ENCODE measurements around the gene NMNAT3. TPM values are rescaled to one million over a fixed set of nuclear protein-coding genes. Genes with fewer than 3 reads are reported as not detected.

NMNAT3 gene
- total RNA-seq, 1 donor = 1.8 TPM

DNA sequence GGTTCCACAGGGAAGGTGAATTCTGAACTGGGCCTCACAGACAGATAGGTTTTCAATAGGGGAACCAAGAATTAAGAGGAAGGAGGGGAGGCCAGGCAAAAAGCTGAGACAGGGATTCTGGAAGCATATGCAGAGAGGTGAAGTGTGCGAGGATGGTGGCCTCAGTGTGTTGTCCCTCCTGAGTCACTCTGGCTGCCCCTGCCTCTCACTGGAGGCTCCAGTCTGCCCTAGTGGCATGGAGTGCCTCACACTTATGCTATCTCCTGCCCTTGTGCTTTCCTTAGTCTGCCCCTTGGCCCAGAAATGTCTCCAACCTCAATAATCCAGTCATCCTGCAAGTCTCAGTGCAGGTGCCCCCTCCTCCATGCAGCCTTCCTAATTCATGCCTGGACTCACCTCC lies 106.1 kb downstream of the NMNAT3 start:
- no peak overlapping the region for H3K4me3 ChIP-seq (ENCODE audit: low read depth, low read length)
- TF ChIP-seq, protein P1, sequence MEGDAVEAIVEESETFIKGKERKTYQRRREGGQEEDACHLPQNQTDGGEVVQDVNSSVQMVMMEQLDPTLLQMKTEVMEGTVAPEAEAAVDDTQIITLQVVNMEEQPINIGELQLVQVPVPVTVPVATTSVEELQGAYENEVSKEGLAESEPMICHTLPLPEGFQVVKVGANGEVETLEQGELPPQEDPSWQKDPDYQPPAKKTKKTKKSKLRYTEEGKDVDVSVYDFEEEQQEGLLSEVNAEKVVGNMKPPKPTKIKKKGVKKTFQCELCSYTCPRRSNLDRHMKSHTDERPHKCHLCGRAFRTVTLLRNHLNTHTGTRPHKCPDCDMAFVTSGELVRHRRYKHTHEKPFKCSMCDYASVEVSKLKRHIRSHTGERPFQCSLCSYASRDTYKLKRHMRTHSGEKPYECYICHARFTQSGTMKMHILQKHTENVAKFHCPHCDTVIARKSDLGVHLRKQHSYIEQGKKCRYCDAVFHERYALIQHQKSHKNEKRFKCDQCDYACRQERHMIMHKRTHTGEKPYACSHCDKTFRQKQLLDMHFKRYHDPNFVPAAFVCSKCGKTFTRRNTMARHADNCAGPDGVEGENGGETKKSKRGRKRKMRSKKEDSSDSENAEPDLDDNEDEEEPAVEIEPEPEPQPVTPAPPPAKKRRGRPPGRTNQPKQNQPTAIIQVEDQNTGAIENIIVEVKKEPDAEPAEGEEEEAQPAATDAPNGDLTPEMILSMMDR (IDR thresholded peaks at IDR 0.05; ENCODE audit: insufficient read depth, low read length) = no peak
- DNase-seq (ENCODE audit: low read depth) = no peak

DNA sequence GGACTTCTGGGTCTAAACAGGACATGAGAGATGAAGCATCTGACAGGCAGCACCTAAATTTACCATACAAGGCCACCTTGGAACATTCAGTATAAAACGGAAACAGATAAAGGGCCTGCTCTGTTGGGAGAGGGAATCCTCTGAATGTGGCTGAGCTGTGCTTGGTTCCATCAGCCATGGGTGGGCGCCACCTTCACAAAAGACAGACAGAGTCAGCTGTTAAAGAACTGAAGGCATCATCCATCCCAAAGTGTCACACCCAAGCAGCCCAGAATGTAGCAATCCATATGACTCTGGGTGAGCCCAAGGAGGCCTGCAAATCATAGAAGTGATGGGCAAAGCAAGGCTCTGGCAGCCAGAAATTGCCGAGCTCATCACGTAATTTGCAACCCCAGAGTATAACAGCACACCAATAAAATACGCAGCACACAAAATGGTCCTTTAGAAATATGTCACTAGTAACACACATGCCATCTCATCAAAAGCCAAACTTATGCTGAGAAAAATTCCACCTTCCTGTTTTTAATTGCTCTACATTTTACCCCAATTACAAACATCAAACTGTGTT lies 113.4 kb downstream of the NMNAT3 start:
- H3K4me3 ChIP-seq (ENCODE audit: low read depth, low read length) = no peak overlapping the region
- TF ChIP-seq, protein P1 (IDR thresholded peaks at IDR 0.05; ENCODE audit: insufficient read depth, low read length) = peak; percentile 28
- no peak for DNase-seq (ENCODE audit: low read depth)

DNA sequence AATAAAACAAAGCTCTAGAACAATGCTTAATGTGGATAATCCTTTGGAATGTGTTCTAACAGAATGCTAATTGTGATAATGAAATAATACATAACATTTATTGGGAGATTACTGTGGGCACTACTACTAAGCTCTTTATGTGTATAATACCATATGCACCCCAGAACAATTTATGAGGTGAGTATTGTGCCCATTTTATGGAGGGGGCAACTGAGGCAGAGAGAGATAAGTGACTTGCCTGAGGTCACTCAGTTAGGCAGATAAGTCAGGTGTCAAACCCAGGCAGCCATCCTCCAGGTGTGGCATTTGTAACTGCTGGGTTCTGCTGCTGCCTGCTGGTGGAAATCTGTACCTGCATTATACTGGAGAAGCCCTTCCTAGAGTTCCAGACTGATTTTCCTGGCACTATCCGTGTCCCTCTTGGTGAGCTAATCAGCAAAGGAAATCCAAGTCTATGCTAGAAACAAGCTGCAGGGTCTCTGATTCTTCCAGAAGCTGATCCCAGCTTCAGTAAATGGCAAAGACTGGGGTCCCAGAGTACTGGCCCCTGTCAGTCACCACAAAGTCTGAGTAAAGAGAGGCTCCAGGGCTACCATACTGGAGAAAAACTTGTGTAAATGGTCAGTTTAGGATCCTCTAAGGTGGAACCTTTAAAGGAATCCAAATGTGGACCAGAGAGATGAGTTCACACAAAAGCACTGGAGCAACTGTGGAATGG lies 115.7 kb downstream of the NMNAT3 start:
- TF ChIP-seq, protein P1 (IDR thresholded peaks at IDR 0.05; ENCODE audit: insufficient read depth, low read length) = peak; percentile 89
- DNase-seq (ENCODE audit: low read depth) = peak; percentile 64
- no peak overlapping the region for H3K4me3 ChIP-seq (ENCODE audit: low read depth, low read length)

DNA sequence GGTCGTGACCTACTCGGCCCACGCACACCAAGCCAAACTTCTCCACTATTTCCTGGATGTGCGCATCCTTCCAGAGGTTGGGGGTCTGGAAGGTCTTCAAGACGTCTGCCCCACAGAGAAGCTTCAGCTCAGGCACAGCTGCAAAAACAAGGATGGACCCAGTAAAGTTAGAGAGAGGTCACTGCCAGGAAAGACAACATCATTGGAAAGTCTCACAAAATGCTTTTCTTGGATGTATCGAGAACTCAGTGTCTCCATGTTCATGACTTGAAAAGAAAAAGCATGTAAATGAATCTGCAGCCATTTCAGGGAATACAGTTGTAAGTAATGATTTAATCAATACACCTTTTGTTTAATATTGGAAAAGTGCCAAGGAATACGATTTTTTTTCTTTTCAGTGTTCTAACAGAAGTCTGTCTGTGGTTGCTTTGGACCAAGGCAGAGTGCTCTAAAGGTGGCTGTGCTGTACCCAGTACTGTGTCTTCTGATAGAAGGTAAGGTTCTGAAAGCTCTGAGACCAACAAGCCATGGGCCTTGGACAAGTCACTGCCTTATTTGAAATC lies 116.4 kb downstream of the NMNAT3 start:
- TF ChIP-seq, protein P1 (IDR thresholded peaks at IDR 0.05; ENCODE audit: insufficient read depth, low read length) = no peak
- H3K4me3 ChIP-seq (ENCODE audit: low read depth, low read length) = no peak overlapping the region
- no peak for DNase-seq (ENCODE audit: low read depth)

DNA sequence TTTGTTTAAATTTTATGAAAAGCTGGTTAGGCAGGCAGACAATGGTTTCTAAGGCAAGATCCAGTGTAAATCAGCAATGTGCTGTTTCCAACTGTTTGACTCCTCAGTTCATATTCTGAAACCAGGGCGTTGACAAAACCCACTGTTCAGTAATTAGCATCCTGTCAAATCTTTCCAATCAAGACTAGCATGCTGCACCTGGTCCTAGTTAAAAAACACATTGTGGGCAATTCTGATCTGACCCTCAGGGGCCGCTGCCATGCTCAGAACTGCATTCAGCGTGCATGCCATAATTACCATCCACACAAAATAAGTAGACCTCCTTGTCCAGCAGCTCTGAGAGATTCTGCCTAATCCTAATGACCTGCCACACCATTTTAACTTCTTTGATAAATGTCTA lies 117.4 kb downstream of the NMNAT3 start:
- no peak overlapping the region for H3K4me3 ChIP-seq (ENCODE audit: low read depth, low read length)
- DNase-seq (ENCODE audit: low read depth) = no peak
- TF ChIP-seq, protein P1 (IDR thresholded peaks at IDR 0.05; ENCODE audit: insufficient read depth, low read length) = no peak

DNA sequence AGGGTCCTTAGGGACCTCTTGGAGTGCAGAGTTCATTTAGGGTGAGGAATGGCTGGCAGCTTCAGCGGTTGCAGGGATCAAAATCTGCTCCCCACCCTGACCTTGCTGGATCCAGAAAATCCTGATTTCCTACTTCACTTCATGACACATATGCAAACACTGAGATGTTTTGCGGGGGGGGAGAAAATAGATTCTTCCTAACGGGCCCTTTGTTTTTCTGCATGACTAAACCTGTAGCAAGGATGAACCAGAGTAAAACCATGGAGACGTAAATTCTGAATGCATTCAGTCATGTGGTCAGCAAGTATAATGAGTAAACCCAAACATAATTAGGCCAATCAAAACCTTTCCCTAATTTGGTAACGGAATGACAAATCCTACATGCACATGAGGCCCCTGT lies 118.2 kb downstream of the NMNAT3 start:
- no peak for DNase-seq (ENCODE audit: low read depth)
- TF ChIP-seq, protein P1 (IDR thresholded peaks at IDR 0.05; ENCODE audit: insufficient read depth, low read length) = no peak

More for the DNA sequence above, 118.2 kb downstream of the NMNAT3 start:
- H3K4me3 ChIP-seq (ENCODE audit: low read depth, low read length) = no peak overlapping the region

Measured in fibroblast of the aortic adventitia (primary cell).